Panc1 (cell line): ENCODE results near the gene KCNH3. TPM values are rescaled to one million over a fixed set of nuclear protein-coding genes. Genes with fewer than 3 reads are reported as not detected.

Experiments
- ATAC-seq: fragments of 200-7000 bp; cut with Tn5 transposase; 2 replicates; pipeline ENCODE4 v1.9.1; 2020; ENCODE audit warnings: mild to moderate bottlenecking, moderate library complexity
- BruUV-seq: library from RNA; stranded (reverse); fragments of 400-500 nt; replicated peaks from 2 replicates; lab custom pipeline; 2021; lab: Mats Ljungman, UMichigan
- CTCF ChIA-PET: fragments of 300-600 bp; sonication (Branson Sonifier 250); formaldehyde crosslinking; loops from one replicate; lab custom pipeline; 2022; ENCODE audit warnings: antibody characterized with exemption; lab: Charles Lee
- POLR2A ChIA-PET: fragments of 300-600 bp; sonication (Branson Sonifier 250); formaldehyde crosslinking; loops from one replicate; lab custom pipeline; 2022; ENCODE audit warnings: antibody characterized with exemption; lab: Charles Lee
- DNase-seq: peaks from one replicate; pipeline ENCODE4 v3.0.0-alpha.2; 2010; ENCODE audit warnings: low read depth, low spot score
- H3K27ac ChIP-seq: 2 replicates; pipeline ENCODE4 v1.5.1; 2011; ENCODE audit warnings: mild to moderate bottlenecking, low read length, inconsistent platforms
- H3K27me3 ChIP-seq: fragments of 200-500 bp; sonication (Bioruptor generic); 2 replicates; pipeline ENCODE4 v1.6.0; 2014; ENCODE audit warnings: low read length, inconsistent platforms; ENCODE audit not compliant: control insufficient read depth, insufficient read depth
- H3K36me3 ChIP-seq: fragments of 200-500 bp; sonication (Bioruptor generic); 2 replicates; pipeline ENCODE4 v1.5.1; 2014; ENCODE audit warnings: inconsistent platforms, mild to moderate bottlenecking, low read length, moderate library complexity; ENCODE audit not compliant: control insufficient read depth, insufficient read depth
- H3K4me1 ChIP-seq: 2 replicates; pipeline ENCODE4 v1.5.1; 2011; ENCODE audit warnings: inconsistent platforms, mild to moderate bottlenecking, low read length, moderate library complexity; ENCODE audit not compliant: control insufficient read depth, insufficient read depth
- H3K4me3 ChIP-seq, 2 experiments: 2 replicates each; pipeline ENCODE4 v1.5.1; 2011 to 2012; ENCODE audit warnings: low read depth in 2 of 2, low read length in 2 of 2, mild to moderate bottlenecking in 2 of 2, inconsistent platforms in 1 of 2, moderate library complexity in 1 of 2
- H3K9me3 ChIP-seq: fragments of 200-500 bp; sonication (Bioruptor generic); 2 replicates; pipeline ENCODE4 v1.5.1; 2014; ENCODE audit warnings: low read depth, mild to moderate bottlenecking, inconsistent platforms, low read length, moderate library complexity; ENCODE audit not compliant: control insufficient read depth, insufficient read depth
- POLR2AphosphoS5 ChIP-seq: IDR thresholded peaks from 2 replicates; pipeline ENCODE4 v1.6.1; 2012; ENCODE audit warnings: mild to moderate bottlenecking, low read depth, low read length, moderate library complexity
- SIN3A ChIP-seq: IDR thresholded peaks from 2 replicates; pipeline ENCODE4 v1.6.1; 2012; ENCODE audit warnings: low read depth, mild to moderate bottlenecking, low read length, moderate library complexity, borderline replicate concordance; ENCODE audit not compliant: insufficient read depth
- TCF7L2 ChIP-seq: IDR thresholded peaks from 2 replicates; pipeline ENCODE4 v1.6.1; 2011; ENCODE audit warnings: mild to moderate bottlenecking, low read depth, low read length, inconsistent platforms
- in situ Hi-C: cut with HindIII; loops from 2 replicates; pipeline ENCODE4 v1.10.0; 2016; ENCODE audit warnings: low sequenced_read_pairs, low pct_unique_long_range_greater_than_20kb
- intact Hi-C: fragments of 100-400 bp; cut with micrococcal nuclease; formaldehyde crosslinking; loops from one replicate; pipeline ENCODE4 v1.10.0; 2022; ENCODE audit not compliant: unreplicated experiment
- total RNA-seq: library from RNA; stranded (reverse); gene quantifications from one replicate; pipeline ENCODE4 v1.2.1, GENCODE V29; 2021; ENCODE audit not compliant: unreplicated experiment
- TF ChIP-seq, protein P1 (sequence below), 2 experiments: IDR thresholded peaks; 2 replicates each; pipeline ENCODE4 v1.6.1; 2011 to 2012; ENCODE audit warnings: low read depth in 2 of 2, control low read depth in 1 of 2, low read length in 1 of 2, mild to moderate bottlenecking in 1 of 2, moderate library complexity in 1 of 2; ENCODE audit not compliant: insufficient read depth in 1 of 2
- TF ChIP-seq, protein P2 (sequence below): fragments of 450-650 bp; IDR thresholded peaks from 2 replicates; pipeline ENCODE4 v1.5.1; 2017; ENCODE audit warnings: mild to moderate bottlenecking

The KCNH3 gene
- total RNA-seq, 1 experiment from 2014 or later: 0.64 TPM

DNA sequence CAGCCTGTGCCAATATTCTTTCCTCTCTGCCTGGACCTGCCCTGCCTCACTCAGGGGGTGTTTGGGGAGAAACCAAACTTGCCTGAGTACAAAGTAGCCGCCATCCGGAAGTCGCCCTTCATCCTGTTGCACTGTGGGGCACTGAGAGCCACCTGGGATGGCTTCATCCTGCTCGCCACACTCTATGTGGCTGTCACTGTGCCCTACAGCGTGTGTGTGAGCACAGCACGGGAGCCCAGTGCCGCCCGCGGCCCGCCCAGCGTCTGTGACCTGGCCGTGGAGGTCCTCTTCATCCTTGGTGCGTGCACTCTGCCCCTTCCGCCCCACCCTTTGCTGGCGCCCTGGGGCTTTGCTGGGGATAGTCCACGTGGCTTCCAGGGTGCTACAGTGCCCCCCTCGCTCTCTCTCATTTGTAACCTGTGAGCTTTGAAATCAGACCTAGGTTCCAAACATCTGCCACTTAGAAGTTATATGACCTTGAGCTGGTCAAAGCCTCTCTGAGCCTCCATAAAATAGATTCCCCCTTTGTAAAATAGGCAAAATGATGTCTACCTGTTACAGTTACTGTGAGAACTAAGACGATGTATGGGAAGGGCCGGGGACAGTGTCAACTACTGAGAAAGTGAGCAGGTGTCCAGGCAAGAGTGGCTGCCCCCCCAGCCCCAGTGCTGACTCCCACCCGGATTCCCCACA, 4.5 kb downstream of the KCNH3 start:
- H3K27ac ChIP-seq: no peak overlapping the region
- BruUV-seq: no TSS peak
- no peaks in the 10 kb centered on the region for H3K36me3 ChIP-seq
- H3K4me3 ChIP-seq: no peak overlapping the region
- no peaks in the 10 kb centered on the region for H3K9me3 ChIP-seq
- H3K4me1 ChIP-seq: no peaks in the 10 kb centered on the region; the same call in 1 of the 2 replicates
- POLR2A ChIA-PET: no interaction called here
- TF ChIP-seq POLR2AphosphoS5 (no peak), SIN3A (no peak)
- in situ Hi-C loops: no loop called here
- ATAC-seq: no peak
- peaks cover 3% of the 10 kb centered on the region; the same call in 1 of the 2 replicates for H3K27me3 ChIP-seq
- intact Hi-C loops: no loop called here
- no peak for DNase-seq
- CTCF ChIA-PET: interaction anchor here (0.5 kb wide), 1 partner anchor 246 kb away, joined by 3 read pairs; no protein-coding TSS in a partner anchor

DNA sequence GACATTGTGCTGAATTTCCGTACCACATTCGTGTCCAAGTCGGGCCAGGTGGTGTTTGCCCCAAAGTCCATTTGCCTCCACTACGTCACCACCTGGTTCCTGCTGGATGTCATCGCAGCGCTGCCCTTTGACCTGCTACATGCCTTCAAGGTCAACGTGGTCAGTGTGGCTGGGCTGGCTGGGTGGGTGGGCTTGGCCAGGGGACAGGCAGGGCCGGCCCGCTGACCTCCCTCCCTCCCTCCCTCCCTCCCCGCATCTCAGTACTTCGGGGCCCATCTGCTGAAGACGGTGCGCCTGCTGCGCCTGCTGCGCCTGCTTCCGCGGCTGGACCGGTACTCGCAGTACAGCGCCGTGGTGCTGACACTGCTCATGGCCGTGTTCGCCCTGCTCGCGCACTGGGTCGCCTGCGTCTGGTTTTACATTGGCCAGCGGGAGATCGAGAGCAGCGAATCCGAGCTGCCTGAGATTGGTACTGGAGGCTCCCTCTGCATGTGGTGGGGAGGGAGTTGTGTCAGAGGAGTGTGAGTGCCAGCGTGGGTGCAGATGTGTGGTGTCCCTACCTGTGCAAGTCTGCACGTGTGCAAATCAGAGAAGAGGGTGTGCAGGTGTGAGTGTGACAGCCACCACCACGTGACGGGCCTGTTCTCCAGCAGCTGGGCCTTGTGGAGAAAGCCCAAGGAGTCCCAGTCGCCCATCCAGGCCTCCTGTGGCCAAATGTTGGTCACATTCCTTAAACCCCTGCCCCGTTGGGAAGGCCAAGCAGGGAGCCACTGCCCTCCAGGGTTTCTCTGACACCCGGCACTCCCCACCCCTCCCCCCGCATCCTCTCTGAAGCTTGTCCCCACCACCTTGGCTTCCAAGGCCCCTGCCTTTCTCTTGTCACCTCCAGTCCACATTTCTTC, 5.3 kb downstream of the KCNH3 start:
- POLR2A ChIA-PET: no interaction called here
- DNase-seq (no peak), ATAC-seq (no peak)
- Histone ChIP-seq H3K4me3 (no peak overlapping the region), H3K27ac (no peak overlapping the region), H3K9me3 (no peaks in the 10 kb centered on the region), H3K36me3 (no peaks in the 10 kb centered on the region), H3K4me1 (no peaks in the 10 kb centered on the region; the same call in 1 of the 2 replicates), H3K27me3 (peaks cover 3% of the 10 kb centered on the region; the same call in 1 of the 2 replicates)
- TF ChIP-seq POLR2AphosphoS5 (no peak), TCF7L2 (no peak), SIN3A (no peak)
- TF ChIP-seq, protein P1, sequence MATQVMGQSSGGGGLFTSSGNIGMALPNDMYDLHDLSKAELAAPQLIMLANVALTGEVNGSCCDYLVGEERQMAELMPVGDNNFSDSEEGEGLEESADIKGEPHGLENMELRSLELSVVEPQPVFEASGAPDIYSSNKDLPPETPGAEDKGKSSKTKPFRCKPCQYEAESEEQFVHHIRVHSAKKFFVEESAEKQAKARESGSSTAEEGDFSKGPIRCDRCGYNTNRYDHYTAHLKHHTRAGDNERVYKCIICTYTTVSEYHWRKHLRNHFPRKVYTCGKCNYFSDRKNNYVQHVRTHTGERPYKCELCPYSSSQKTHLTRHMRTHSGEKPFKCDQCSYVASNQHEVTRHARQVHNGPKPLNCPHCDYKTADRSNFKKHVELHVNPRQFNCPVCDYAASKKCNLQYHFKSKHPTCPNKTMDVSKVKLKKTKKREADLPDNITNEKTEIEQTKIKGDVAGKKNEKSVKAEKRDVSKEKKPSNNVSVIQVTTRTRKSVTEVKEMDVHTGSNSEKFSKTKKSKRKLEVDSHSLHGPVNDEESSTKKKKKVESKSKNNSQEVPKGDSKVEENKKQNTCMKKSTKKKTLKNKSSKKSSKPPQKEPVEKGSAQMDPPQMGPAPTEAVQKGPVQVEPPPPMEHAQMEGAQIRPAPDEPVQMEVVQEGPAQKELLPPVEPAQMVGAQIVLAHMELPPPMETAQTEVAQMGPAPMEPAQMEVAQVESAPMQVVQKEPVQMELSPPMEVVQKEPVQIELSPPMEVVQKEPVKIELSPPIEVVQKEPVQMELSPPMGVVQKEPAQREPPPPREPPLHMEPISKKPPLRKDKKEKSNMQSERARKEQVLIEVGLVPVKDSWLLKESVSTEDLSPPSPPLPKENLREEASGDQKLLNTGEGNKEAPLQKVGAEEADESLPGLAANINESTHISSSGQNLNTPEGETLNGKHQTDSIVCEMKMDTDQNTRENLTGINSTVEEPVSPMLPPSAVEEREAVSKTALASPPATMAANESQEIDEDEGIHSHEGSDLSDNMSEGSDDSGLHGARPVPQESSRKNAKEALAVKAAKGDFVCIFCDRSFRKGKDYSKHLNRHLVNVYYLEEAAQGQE (IDR thresholded peaks at IDR 0.05; ENCODE audit: insufficient read depth in 1 of 2, low read depth in 2 of 2, low read length in 1 of 2): no peak
- TF ChIP-seq, protein P2, sequence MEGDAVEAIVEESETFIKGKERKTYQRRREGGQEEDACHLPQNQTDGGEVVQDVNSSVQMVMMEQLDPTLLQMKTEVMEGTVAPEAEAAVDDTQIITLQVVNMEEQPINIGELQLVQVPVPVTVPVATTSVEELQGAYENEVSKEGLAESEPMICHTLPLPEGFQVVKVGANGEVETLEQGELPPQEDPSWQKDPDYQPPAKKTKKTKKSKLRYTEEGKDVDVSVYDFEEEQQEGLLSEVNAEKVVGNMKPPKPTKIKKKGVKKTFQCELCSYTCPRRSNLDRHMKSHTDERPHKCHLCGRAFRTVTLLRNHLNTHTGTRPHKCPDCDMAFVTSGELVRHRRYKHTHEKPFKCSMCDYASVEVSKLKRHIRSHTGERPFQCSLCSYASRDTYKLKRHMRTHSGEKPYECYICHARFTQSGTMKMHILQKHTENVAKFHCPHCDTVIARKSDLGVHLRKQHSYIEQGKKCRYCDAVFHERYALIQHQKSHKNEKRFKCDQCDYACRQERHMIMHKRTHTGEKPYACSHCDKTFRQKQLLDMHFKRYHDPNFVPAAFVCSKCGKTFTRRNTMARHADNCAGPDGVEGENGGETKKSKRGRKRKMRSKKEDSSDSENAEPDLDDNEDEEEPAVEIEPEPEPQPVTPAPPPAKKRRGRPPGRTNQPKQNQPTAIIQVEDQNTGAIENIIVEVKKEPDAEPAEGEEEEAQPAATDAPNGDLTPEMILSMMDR: no peak
- intact Hi-C loops: no loop called here
- CTCF ChIA-PET: interaction anchor here (0.5 to 0.6 kb wide), 2 partner anchors 27 to 247 kb away, joined by 3 to 4 read pairs; no protein-coding TSS in a partner anchor
- in situ Hi-C loops: no loop called here
- BruUV-seq: no TSS peak
